OCI-LY1 (cell line): ENCODE results near the gene SHOX.

Source experiments
- H2AFZ ChIP-seq: fragments of 200-600 bp; sonication (generic), shearing (Covaris generic); 2 replicates; pipeline ENCODE4 v1.6.0; 2014; ENCODE audit warnings: antibody characterized with exemption, mild to moderate bottlenecking, low read length
- H3F3A ChIP-seq: fragments of 200-600 bp; sonication (generic), shearing (Covaris generic); 2 replicates; pipeline ENCODE4 v1.6.0; 2014; ENCODE audit warnings: mild to moderate bottlenecking, antibody characterized with exemption, low read length, moderate library complexity; ENCODE audit not compliant: insufficient read depth
- H3K27ac ChIP-seq: fragments of 200-600 bp; sonication (generic); 2 replicates; pipeline ENCODE4 v1.5.1; 2014; ENCODE audit warnings: low read length, mixed run types, mild to moderate bottlenecking, low read depth; ENCODE audit not compliant: poor library complexity, severe bottlenecking
- H3K27me3 ChIP-seq: fragments of 200-600 bp; sonication (generic); 2 replicates; pipeline ENCODE4 v1.6.0; 2014; ENCODE audit warnings: antibody characterized with exemption, mild to moderate bottlenecking, low read length, moderate library complexity; ENCODE audit not compliant: insufficient read depth
- H3K36me3 ChIP-seq: fragments of 200-600 bp; sonication (generic); 2 replicates; pipeline ENCODE4 v1.6.1; 2014; ENCODE audit warnings: mild to moderate bottlenecking, antibody characterized with exemption, low read length, moderate library complexity, mixed read lengths; ENCODE audit not compliant: insufficient read depth
- H3K4me1 ChIP-seq: fragments of 200-600 bp; sonication (generic); 2 replicates; pipeline ENCODE4 v1.5.1; 2014; ENCODE audit warnings: mild to moderate bottlenecking, low read length, moderate library complexity; ENCODE audit not compliant: insufficient read depth, severe bottlenecking
- H3K4me2 ChIP-seq: fragments of 200-600 bp; sonication (generic), shearing (Covaris generic); 2 replicates; pipeline ENCODE4 v1.6.1; 2014; ENCODE audit warnings: low read length
- H3K4me3 ChIP-seq: fragments of 200-600 bp; sonication (generic); 2 replicates; pipeline ENCODE4 v1.5.1; 2014; ENCODE audit warnings: low read length, low read depth, mild to moderate bottlenecking, mixed read lengths; ENCODE audit not compliant: poor library complexity, severe bottlenecking
- H3K79me2 ChIP-seq: fragments of 200-600 bp; shearing (Covaris generic); 2 replicates; pipeline ENCODE4 v1.6.1; 2016; ENCODE audit warnings: mixed run types, low read length, mixed read lengths; ENCODE audit not compliant: insufficient read depth
- H3K9ac ChIP-seq: fragments of 200-600 bp; sonication (generic), shearing (Covaris generic); 2 replicates; pipeline ENCODE4 v1.6.1; 2014; ENCODE audit warnings: mild to moderate bottlenecking, low read length, mixed read lengths
- H3K9me2 ChIP-seq: fragments of 200-600 bp; sonication (generic), shearing (Covaris generic); 2 replicates; pipeline ENCODE4 v1.6.1; 2014; ENCODE audit warnings: low read depth, mild to moderate bottlenecking, low read length, mixed read lengths
- H3K9me3 ChIP-seq: fragments of 200-600 bp; shearing (Covaris generic); 2 replicates; pipeline ENCODE4 v1.6.1; 2014; ENCODE audit warnings: low read length, mixed read lengths
- H4K20me1 ChIP-seq: fragments of 200-600 bp; sonication (generic), shearing (Covaris generic); 2 replicates; pipeline ENCODE4 v1.6.0; 2016; ENCODE audit warnings: mild to moderate bottlenecking, low read length; ENCODE audit not compliant: insufficient read depth
- CTCF ChIP-seq: fragments of 200-600 bp; sonication (generic), shearing (Covaris generic); IDR thresholded peaks from 2 replicates; pipeline ENCODE4 v1.5.1; 2017; ENCODE audit warnings: mild to moderate bottlenecking, antibody characterized with exemption, low read length, moderate library complexity, mixed read lengths
- EZH2 ChIP-seq: fragments of 200-600 bp; sonication (generic), shearing (Covaris generic); IDR thresholded peaks from 2 replicates; pipeline ENCODE4 v1.8.0; 2017; ENCODE audit warnings: borderline replicate concordance, mixed run types, mild to moderate bottlenecking, antibody characterized with exemption, low read length, moderate library complexity, mixed read lengths

The SHOX gene

GRCh38 chrX:637660-638481, 7.3 kb downstream of the SHOX start:
- TF ChIP-seq EZH2 (no peak), CTCF (no peak)
- no peak overlapping the region for H3K27ac ChIP-seq
- H3K4me2 ChIP-seq: no peak overlapping the region
- no peak overlapping the region for H3K9ac ChIP-seq
- H3K9me2 ChIP-seq: no peaks in the 10 kb centered on the region
- no peaks in the 10 kb centered on the region for H4K20me1 ChIP-seq
- no peaks in the 10 kb centered on the region for H3K79me2 ChIP-seq
- H3K4me3 ChIP-seq: no peak overlapping the region
- H3K9me3 ChIP-seq: no peaks in the 10 kb centered on the region
- no peak overlapping the region for H2AFZ ChIP-seq
- no peaks in the 10 kb centered on the region for H3K4me1 ChIP-seq
- no peaks in the 10 kb centered on the region for H3K27me3 ChIP-seq
- no peaks in the 10 kb centered on the region for H3K36me3 ChIP-seq
- no peaks in the 10 kb centered on the region for H3F3A ChIP-seq

GRCh38 chrX:638482-639131, 8.0 kb downstream of the SHOX start:
- Histone ChIP-seq H3K79me2 (no peaks in the 10 kb centered on the region), H3K36me3 (no peaks in the 10 kb centered on the region), H3K9me3 (no peaks in the 10 kb centered on the region), H4K20me1 (no peaks in the 10 kb centered on the region), H3K9me2 (no peaks in the 10 kb centered on the region), H2AFZ (no peak overlapping the region), H3K4me2 (no peak overlapping the region), H3F3A (no peaks in the 10 kb centered on the region), H3K27me3 (no peaks in the 10 kb centered on the region), H3K9ac (no peak overlapping the region), H3K4me1 (no peaks in the 10 kb centered on the region), H3K4me3 (no peak overlapping the region), H3K27ac (no peak overlapping the region)
- TF ChIP-seq EZH2 (no peak), CTCF (no peak)

- no peak overlapping the region for H3K4me2 ChIP-seq
- no peak overlapping the region for H3K27ac ChIP-seq
- no peaks in the 10 kb centered on the region for H3K27me3 ChIP-seq
- TF ChIP-seq CTCF (no peak), EZH2 (no peak)
- H3K4me3 ChIP-seq: no peak overlapping the region
- no peaks in the 10 kb centered on the region for H3K9me3 ChIP-seq
- H3K36me3 ChIP-seq: no peaks in the 10 kb centered on the region
- no peaks in the 10 kb centered on the region for H3F3A ChIP-seq
- no peak overlapping the region for H3K9ac ChIP-seq
- H4K20me1 ChIP-seq: no peaks in the 10 kb centered on the region
- no peaks in the 10 kb centered on the region for H3K9me2 ChIP-seq
- H3K4me1 ChIP-seq: no peaks in the 10 kb centered on the region
- H2AFZ ChIP-seq: no peak overlapping the region
- H3K79me2 ChIP-seq: no peaks in the 10 kb centered on the region
These were observed 8.6 kb downstream of the SHOX start for GRCh38 chrX:639151-639550.
